ENCODE results near the gene HBM.

Gene HBM

GRCh38 chr16:140175-140857 lies 25.5 kb upstream of the HBM start:
- Histone ChIP-seq H3K27me3 (ENCODE audit: control insufficient read depth in 1 of 2, insufficient read depth in 1 of 2, low read length in 2 of 2) (peaks cover 0 to 4% of the 10 kb centered on the region in 2 experiments), H3K14ac (ENCODE audit: low read length in 2 of 2) (no peak overlapping the region), H2BK15ac (ENCODE audit: low read depth, poor library complexity, severe bottlenecking) (no peak overlapping the region), H3K4me2 (ENCODE audit: low read length, poor library complexity, severe bottlenecking) (no peak overlapping the region), H3K4me3 (ENCODE audit: insufficient read depth in 1 of 2, low read depth in 1 of 2, low read length in 2 of 2) (no peak overlapping the region), H3K9me3 (ENCODE audit: control insufficient read depth, low read length) (no peaks in the 10 kb centered on the region), H3K4ac (ENCODE audit: low read depth in 1 of 2, low read length in 2 of 2) (no peak overlapping the region), H3K4me1 (ENCODE audit: control insufficient read depth, insufficient read depth, low read depth, low read length) (peaks cover 7% of the 10 kb centered on the region), H3K18ac (ENCODE audit: low read depth in 1 of 2, low read length in 2 of 2) (no peak overlapping the region), H2BK12ac (ENCODE audit: low read length in 2 of 2) (no peak overlapping the region), H3K23ac (ENCODE audit: low read length in 2 of 2) (no peak overlapping the region), H2BK120ac (ENCODE audit: low read depth, low read length) (no peak overlapping the region), H4K91ac (ENCODE audit: low read length) (no peak overlapping the region), H3K27ac (ENCODE audit: low read length, poor library complexity, severe bottlenecking) (no peak overlapping the region), H2AFZ (ENCODE audit: low read depth, low read length) (no peak overlapping the region), H3K9ac (ENCODE audit: low read length) (no peak overlapping the region), H3K36me3 (ENCODE audit: control insufficient read depth in 1 of 2, insufficient read depth in 2 of 2, low read depth in 1 of 2, low read length in 2 of 2) (peaks cover 0 to 5% of the 10 kb centered on the region in 2 experiments), H2AK5ac (ENCODE audit: low read length, severe bottlenecking) (no peak overlapping the region), H2BK5ac (ENCODE audit: low read depth, low read length, poor library complexity, severe bottlenecking) (no peak overlapping the region), H4K8ac (ENCODE audit: low read length) (no peak overlapping the region), H3K79me1 (replicated peaks; ENCODE audit: low read length, poor library complexity, severe bottlenecking) (peaks cover 5% of the 10 kb centered on the region)
- no peak for DNase-seq
- 82% methylated on average over 7 of the region's 10 CpGs for WGBS

GRCh38 chr16:142405-142967 lies 23.3 kb upstream of the HBM start:
- WGBS, result 90% methylated on average over 12 of the region's 12 CpGs
- Histone ChIP-seq H2AFZ (ENCODE audit: low read depth, low read length) (no peak overlapping the region), H3K27me3 (ENCODE audit: control insufficient read depth in 1 of 2, insufficient read depth in 1 of 2, low read length in 2 of 2) (peaks cover 0 to 8% of the 10 kb centered on the region in 2 experiments), H2AK5ac (ENCODE audit: low read length, severe bottlenecking) (no peak overlapping the region), H3K23ac (ENCODE audit: low read length in 2 of 2) (no peak overlapping the region), H3K4me3 (ENCODE audit: insufficient read depth in 1 of 2, low read depth in 1 of 2, low read length in 2 of 2) (no peak overlapping the region), H2BK5ac (ENCODE audit: low read depth, low read length, poor library complexity, severe bottlenecking) (no peak overlapping the region), H2BK15ac (ENCODE audit: low read depth, poor library complexity, severe bottlenecking) (no peak overlapping the region), H3K27ac (ENCODE audit: low read length, poor library complexity, severe bottlenecking) (no peak overlapping the region), H3K4me1 (ENCODE audit: control insufficient read depth, insufficient read depth, low read depth, low read length) (peaks cover 3% of the 10 kb centered on the region), H3K14ac (ENCODE audit: low read length in 2 of 2) (no peak overlapping the region), H3K79me1 (replicated peaks; ENCODE audit: low read length, poor library complexity, severe bottlenecking) (peaks cover 2% of the 10 kb centered on the region), H3K9ac (ENCODE audit: low read length) (no peak overlapping the region), H2BK12ac (ENCODE audit: low read length in 2 of 2) (no peak overlapping the region), H4K8ac (ENCODE audit: low read length) (no peak overlapping the region), H3K36me3 (ENCODE audit: control insufficient read depth in 1 of 2, insufficient read depth in 2 of 2, low read depth in 1 of 2, low read length in 2 of 2) (no peaks in the 10 kb centered on the region), H3K9me3 (ENCODE audit: control insufficient read depth, low read length) (no peaks in the 10 kb centered on the region), H3K4me2 (ENCODE audit: low read length, poor library complexity, severe bottlenecking) (no peak overlapping the region), H3K18ac (ENCODE audit: low read depth in 1 of 2, low read length in 2 of 2) (no peak overlapping the region), H2BK120ac (ENCODE audit: low read depth, low read length) (no peak overlapping the region), H4K91ac (ENCODE audit: low read length) (no peak overlapping the region), H3K4ac (ENCODE audit: low read depth in 1 of 2, low read length in 2 of 2) (no peak overlapping the region)
- no peak for DNase-seq

- H2AK5ac ChIP-seq (ENCODE audit: low read length, severe bottlenecking), result no peak overlapping the region
- H3K36me3 ChIP-seq (ENCODE audit: control insufficient read depth in 1 of 2, insufficient read depth in 2 of 2, low read depth in 1 of 2, low read length in 2 of 2), result no peaks in the 10 kb centered on the region
- H2BK12ac ChIP-seq (ENCODE audit: low read length in 2 of 2), result no peak overlapping the region
- no peak overlapping the region for H3K18ac ChIP-seq (ENCODE audit: low read depth in 1 of 2, low read length in 2 of 2)
- H2BK120ac ChIP-seq (ENCODE audit: low read depth, low read length), result no peak overlapping the region
- no peak overlapping the region for H3K27ac ChIP-seq (ENCODE audit: low read length, poor library complexity, severe bottlenecking)
- no peak overlapping the region for H2BK15ac ChIP-seq (ENCODE audit: low read depth, poor library complexity, severe bottlenecking)
- H3K4me2 ChIP-seq (ENCODE audit: low read length, poor library complexity, severe bottlenecking), result no peak overlapping the region
- H2BK5ac ChIP-seq (ENCODE audit: low read depth, low read length, poor library complexity, severe bottlenecking), result no peak overlapping the region
- no peak overlapping the region for H4K8ac ChIP-seq (ENCODE audit: low read length)
- no peak overlapping the region for H3K4me3 ChIP-seq (ENCODE audit: insufficient read depth in 1 of 2, low read depth in 1 of 2, low read length in 2 of 2)
- peaks cover 3% of the 10 kb centered on the region for H3K4me1 ChIP-seq (ENCODE audit: control insufficient read depth, insufficient read depth, low read depth, low read length)
- H4K91ac ChIP-seq (ENCODE audit: low read length), result no peak overlapping the region
- no peak overlapping the region for H3K23ac ChIP-seq (ENCODE audit: low read length in 2 of 2)
- no peak overlapping the region for H3K9ac ChIP-seq (ENCODE audit: low read length)
- no peak overlapping the region for H2AFZ ChIP-seq (ENCODE audit: low read depth, low read length)
- WGBS, result 87% methylated on average over 6 of the region's 6 CpGs
- no peaks in the 10 kb centered on the region for H3K9me3 ChIP-seq (ENCODE audit: control insufficient read depth, low read length)
- no peak overlapping the region for H3K4ac ChIP-seq (ENCODE audit: low read depth in 1 of 2, low read length in 2 of 2)
- H3K79me1 ChIP-seq (replicated peaks; ENCODE audit: low read length, poor library complexity, severe bottlenecking), result no peaks in the 10 kb centered on the region
- DNase-seq, result no peak
- H3K27me3 ChIP-seq (ENCODE audit: control insufficient read depth in 1 of 2, insufficient read depth in 1 of 2, low read length in 2 of 2), result peaks cover 0 to 11% of the 10 kb centered on the region in 2 experiments
- H3K14ac ChIP-seq (ENCODE audit: low read length in 2 of 2), result no peak overlapping the region
Observed at GRCh38 chr16:143047-143446, 22.7 kb upstream of the HBM start.

GRCh38 chr16:143456-143855 lies 22.3 kb upstream of the HBM start:
- peaks cover 3% of the 10 kb centered on the region for H3K4me1 ChIP-seq (ENCODE audit: control insufficient read depth, insufficient read depth, low read depth, low read length)
- no peaks in the 10 kb centered on the region for H3K9me3 ChIP-seq (ENCODE audit: control insufficient read depth, low read length)
- peaks cover 0 to 13% of the 10 kb centered on the region in 2 experiments for H3K27me3 ChIP-seq (ENCODE audit: control insufficient read depth in 1 of 2, insufficient read depth in 1 of 2, low read length in 2 of 2)
- no peaks in the 10 kb centered on the region for H3K79me1 ChIP-seq (replicated peaks; ENCODE audit: low read length, poor library complexity, severe bottlenecking)
- no peaks in the 10 kb centered on the region for H3K36me3 ChIP-seq (ENCODE audit: control insufficient read depth in 1 of 2, insufficient read depth in 2 of 2, low read depth in 1 of 2, low read length in 2 of 2)
- no peak overlapping the region for H4K8ac ChIP-seq (ENCODE audit: low read length)
- no peak overlapping the region for H3K4ac ChIP-seq (ENCODE audit: low read depth in 1 of 2, low read length in 2 of 2)
- no peak overlapping the region for H3K14ac ChIP-seq (ENCODE audit: low read length in 2 of 2)
- whole genome bisulfite sequencing, result 60% methylated on average over 6 of the region's 6 CpGs
- no peak overlapping the region for H3K27ac ChIP-seq (ENCODE audit: low read length, poor library complexity, severe bottlenecking)
- H2BK15ac ChIP-seq (ENCODE audit: low read depth, poor library complexity, severe bottlenecking), result no peak overlapping the region
- no peak for DNase-seq
- H2BK5ac ChIP-seq (ENCODE audit: low read depth, low read length, poor library complexity, severe bottlenecking), result no peak overlapping the region
- no peak overlapping the region for H4K91ac ChIP-seq (ENCODE audit: low read length)
- no peak overlapping the region for H3K18ac ChIP-seq (ENCODE audit: low read depth in 1 of 2, low read length in 2 of 2)
- H2AFZ ChIP-seq (ENCODE audit: low read depth, low read length), result no peak overlapping the region
- H3K9ac ChIP-seq (ENCODE audit: low read length), result no peak overlapping the region
- no peak overlapping the region for H3K4me2 ChIP-seq (ENCODE audit: low read length, poor library complexity, severe bottlenecking)
- no peak overlapping the region for H2BK12ac ChIP-seq (ENCODE audit: low read length in 2 of 2)
- H2BK120ac ChIP-seq (ENCODE audit: low read depth, low read length), result no peak overlapping the region
- no peak overlapping the region for H3K23ac ChIP-seq (ENCODE audit: low read length in 2 of 2)
- H3K4me3 ChIP-seq (ENCODE audit: insufficient read depth in 1 of 2, low read depth in 1 of 2, low read length in 2 of 2), result no peak overlapping the region
- no peak overlapping the region for H2AK5ac ChIP-seq (ENCODE audit: low read length, severe bottlenecking)
